HEK293T (cell line): Measurements from ENCODE around the gene UBE2L3.
"Not testable (repeated sequence)": the region's sequence is repeated elsewhere in the genome, so short reads cannot be mapped to it uniquely, and the experiment has no call there.

ENCODE experiments used
- CTCF ChIA-PET: fragments of 350-600 bp; formaldehyde crosslinking; extraction: SDS; loops from one replicate; lab custom pipeline; 2021; ENCODE audit warnings: antibody characterized with exemption, inconsistent platforms; lab: Yijun Ruan, JAX
- POLR2A ChIA-PET: fragments of 350-600 bp; formaldehyde crosslinking; extraction: SDS; loops from one replicate; lab custom pipeline; 2020; ENCODE audit warnings: antibody characterized with exemption, inconsistent platforms; lab: Yijun Ruan, JAX
- DNase-seq: peaks from one replicate; pipeline ENCODE4 v3.0.0; 2012; ENCODE audit warnings: mixed read lengths; ENCODE audit errors: extremely low spot score
- ARNT ChIP-seq: fragments of 450-650 bp; IDR thresholded peaks from 2 replicates; pipeline ENCODE4 v1.6.1; 2017; ENCODE audit warnings: mild to moderate bottlenecking
- BHLHE40 ChIP-seq: fragments of 450-650 bp; IDR thresholded peaks from 2 replicates; pipeline ENCODE4 v1.6.1; 2016; ENCODE audit warnings: mild to moderate bottlenecking, moderate library complexity, borderline replicate concordance
- CTBP1 ChIP-seq: fragments of 450-650 bp; IDR thresholded peaks from 2 replicates; pipeline ENCODE4 v1.6.1; 2016; ENCODE audit warnings: borderline replicate concordance
- ELF4 ChIP-seq: fragments of 450-650 bp; IDR thresholded peaks from 2 replicates; pipeline ENCODE4 v1.6.1; 2017; ENCODE audit warnings: antibody characterized with exemption
- FOXA1 ChIP-seq: fragments of 450-650 bp; IDR thresholded peaks from 2 replicates; pipeline ENCODE4 v1.6.1; 2016; ENCODE audit warnings: mild to moderate bottlenecking
- FOXK2 ChIP-seq: fragments of 450-650 bp; IDR thresholded peaks from 2 replicates; pipeline ENCODE4 v1.6.1; 2016; ENCODE audit warnings: mild to moderate bottlenecking
- FOXM1 ChIP-seq: fragments of 450-650 bp; IDR thresholded peaks from 2 replicates; pipeline ENCODE4 v1.6.1; 2017; ENCODE audit warnings: mild to moderate bottlenecking, borderline replicate concordance
- HDGF ChIP-seq: fragments of 450-650 bp; IDR thresholded peaks from 2 replicates; pipeline ENCODE4 v1.6.1; 2017; ENCODE audit warnings: antibody characterized with exemption, borderline replicate concordance
- L3MBTL2 ChIP-seq: fragments of 450-650 bp; conservative IDR thresholded peaks from 2 replicates; pipeline ENCODE4 v1.6.1; 2016; ENCODE audit warnings: mild to moderate bottlenecking
- LEF1 ChIP-seq: fragments of 450-650 bp; IDR thresholded peaks from 2 replicates; pipeline ENCODE4 v1.6.1; 2017; ENCODE audit warnings: mild to moderate bottlenecking, borderline replicate concordance
- NFRKB ChIP-seq: fragments of 450-650 bp; IDR thresholded peaks from 2 replicates; pipeline ENCODE4 v1.6.1; 2016; ENCODE audit warnings: mild to moderate bottlenecking, moderate library complexity
- SP1 ChIP-seq: fragments of 450-650 bp; IDR thresholded peaks from 2 replicates; pipeline ENCODE4 v1.6.1; 2017
- SUZ12 ChIP-seq: fragments of 450-650 bp; IDR thresholded peaks from 2 replicates; pipeline ENCODE4 v1.6.1; 2016; ENCODE audit warnings: mild to moderate bottlenecking
- TARDBP ChIP-seq: fragments of 450-650 bp; IDR thresholded peaks from 2 replicates; pipeline ENCODE4 v1.6.1; 2016
- ZNF384 ChIP-seq: fragments of 450-650 bp; IDR thresholded peaks from 2 replicates; pipeline ENCODE4 v1.6.1; 2016
- TF ChIP-seq, protein P1 (sequence below): fragments of 450-650 bp; IDR thresholded peaks from 2 replicates; pipeline ENCODE4 v1.6.1; 2016

UBE2L3 gene

DNA sequence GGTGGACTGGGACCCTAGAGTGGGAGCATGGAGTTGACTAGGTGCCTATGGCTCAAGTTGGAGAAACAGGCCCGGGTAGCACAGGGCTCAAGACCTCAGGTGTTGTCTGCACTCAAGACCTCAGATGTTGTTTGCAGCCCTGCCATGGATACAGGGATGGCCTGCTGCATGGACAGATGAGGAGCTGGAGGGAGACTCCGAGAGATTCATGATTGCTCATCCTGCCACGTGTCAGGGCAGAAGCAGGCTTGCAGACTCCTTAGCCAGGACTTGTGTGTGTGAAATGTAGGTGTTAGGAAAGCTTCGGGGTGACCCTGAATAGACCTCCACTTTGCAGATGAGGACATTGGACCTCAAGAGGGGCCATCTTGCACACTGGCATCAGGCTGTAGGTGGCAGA lies 66.0 kb downstream of the UBE2L3 start:
- ChIA-PET CTCF (interaction anchor here (1.2 kb wide), 1 partner anchor 9 kb away, joined by 6 read pairs; no protein-coding TSS in a partner anchor), POLR2A (interaction anchor here (1.8 kb wide), 1 partner anchor 9 kb away, joined by 7 read pairs; the partner anchor contains the start of gene SDF2L1)
- no peak for DNase-seq
- no peak for TF ChIP-seq TARDBP
- TF ChIP-seq, protein P1, sequence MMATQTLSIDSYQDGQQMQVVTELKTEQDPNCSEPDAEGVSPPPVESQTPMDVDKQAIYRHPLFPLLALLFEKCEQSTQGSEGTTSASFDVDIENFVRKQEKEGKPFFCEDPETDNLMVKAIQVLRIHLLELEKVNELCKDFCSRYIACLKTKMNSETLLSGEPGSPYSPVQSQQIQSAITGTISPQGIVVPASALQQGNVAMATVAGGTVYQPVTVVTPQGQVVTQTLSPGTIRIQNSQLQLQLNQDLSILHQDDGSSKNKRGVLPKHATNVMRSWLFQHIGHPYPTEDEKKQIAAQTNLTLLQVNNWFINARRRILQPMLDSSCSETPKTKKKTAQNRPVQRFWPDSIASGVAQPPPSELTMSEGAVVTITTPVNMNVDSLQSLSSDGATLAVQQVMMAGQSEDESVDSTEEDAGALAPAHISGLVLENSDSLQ: no peak
- TF ChIP-seq CTBP1: no peak

DNA sequence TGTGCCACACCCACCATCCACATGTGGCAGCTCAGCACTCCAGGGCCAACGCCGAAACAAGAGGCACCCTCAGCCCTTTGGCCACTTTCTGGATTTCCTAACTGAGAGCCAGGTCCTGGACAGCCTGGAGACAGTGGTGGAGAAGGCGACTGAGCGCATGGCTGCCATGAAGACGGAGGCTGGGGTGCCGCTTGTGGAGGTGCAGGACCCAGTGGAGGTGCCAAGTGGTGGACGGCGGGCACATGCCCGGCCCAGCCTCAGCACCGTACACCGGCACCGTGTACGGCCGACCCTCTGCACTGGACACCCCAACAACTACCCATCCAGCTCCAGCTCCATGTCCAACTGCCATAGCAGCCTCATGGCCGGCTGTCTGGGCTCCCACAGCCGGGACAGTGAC lies 66.6 kb downstream of the UBE2L3 start:
- TF ChIP-seq ELF4: no peak
- TF ChIP-seq TARDBP: no peak
- no peak for TF ChIP-seq FOXM1
- TF ChIP-seq LEF1: no peak
- no peak for TF ChIP-seq SUZ12
- no peak for TF ChIP-seq SP1
- no peak for TF ChIP-seq FOXA1
- no peak for TF ChIP-seq HDGF
- TF ChIP-seq FOXK2: no peak
- POLR2A ChIA-PET: interaction anchor here (1.8 kb wide), 1 partner anchor 8 kb away, joined by 7 read pairs; the partner anchor contains the start of gene SDF2L1
- CTCF ChIA-PET: interaction anchor here (0.7 to 1.2 kb wide), 2 partner anchors 9 to 186 kb away, joined by 3 to 6 read pairs; no protein-coding TSS in a partner anchor
- DNase-seq: no peak

DNA sequence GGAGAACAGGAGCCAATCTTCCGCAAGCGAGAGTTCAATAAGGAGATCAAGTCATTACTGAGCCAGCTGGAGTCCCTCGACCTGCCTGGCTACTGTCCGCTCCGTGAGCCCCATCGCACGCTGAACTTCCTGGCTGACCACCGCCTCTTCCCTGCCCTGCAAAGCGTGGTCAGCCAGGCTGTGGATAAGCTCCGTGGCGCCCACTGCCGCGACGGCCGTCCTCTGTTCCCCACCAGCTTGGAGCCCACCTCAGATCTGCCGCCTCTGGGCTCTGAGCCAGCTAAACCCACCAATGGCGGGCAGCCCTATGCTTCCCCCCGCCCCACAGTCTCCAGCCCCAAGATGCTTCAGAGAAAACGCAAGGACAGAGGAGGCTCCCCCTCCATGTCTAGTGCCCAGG lies 67.3 kb downstream of the UBE2L3 start:
- no peak for TF ChIP-seq FOXK2
- TF ChIP-seq BHLHE40: no peak
- no peak for TF ChIP-seq LEF1
- no peak for TF ChIP-seq TARDBP
- TF ChIP-seq SUZ12: no peak
- no peak for TF ChIP-seq CTBP1
- TF ChIP-seq FOXM1: no peak
- no peak for TF ChIP-seq SP1
- no peak for DNase-seq
- ChIA-PET CTCF (no interaction called here), POLR2A (interaction anchor here (1.8 kb wide), 1 partner anchor 8 kb away, joined by 7 read pairs; the partner anchor contains the start of gene SDF2L1)

DNA sequence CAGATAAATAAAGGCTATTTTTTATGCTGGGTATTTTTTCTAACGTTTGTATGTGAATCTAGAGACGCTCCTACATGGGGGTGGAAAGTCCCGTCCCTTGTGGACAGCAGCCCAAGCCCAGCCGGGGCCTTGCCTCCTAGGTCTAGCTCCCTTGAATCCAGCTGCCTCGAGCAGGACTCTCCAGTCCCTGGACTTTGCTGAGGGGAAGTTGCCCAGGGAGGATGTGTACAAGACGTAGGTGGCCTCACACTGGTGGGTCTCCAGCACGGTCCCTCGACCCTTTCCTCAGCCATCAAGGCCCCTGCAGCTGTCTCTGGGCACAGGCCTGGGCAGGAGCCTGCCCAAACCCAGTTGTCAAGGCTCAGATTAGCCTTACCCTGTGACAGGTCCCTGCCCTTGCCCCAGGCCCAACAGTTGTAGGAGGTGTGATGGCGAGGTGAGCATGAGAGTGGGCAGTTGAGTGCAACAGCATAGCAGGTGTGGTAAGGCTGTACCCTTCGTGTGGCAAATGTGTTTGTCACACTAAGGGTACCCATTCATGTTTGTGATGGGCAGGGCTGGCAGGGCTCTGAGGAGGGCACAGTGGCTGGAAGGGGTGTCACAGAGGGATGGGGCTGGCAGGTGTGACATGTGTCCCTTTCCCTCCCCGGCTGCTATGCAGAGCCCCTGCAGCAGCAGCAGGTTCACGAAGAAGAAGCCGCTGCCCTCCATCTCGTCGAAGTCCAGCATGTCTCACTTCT lies 68.4 kb downstream of the UBE2L3 start:
- no peak for TF ChIP-seq FOXK2
- TF ChIP-seq ZNF384: no peak
- no peak for TF ChIP-seq ARNT
- TF ChIP-seq NFRKB: no peak
- no peak for DNase-seq
- ChIA-PET POLR2A (no interaction called here), CTCF (interaction anchor here (1.3 kb wide), 1 partner anchor 11 kb away, joined by 3 read pairs; no protein-coding TSS in a partner anchor)

DNA sequence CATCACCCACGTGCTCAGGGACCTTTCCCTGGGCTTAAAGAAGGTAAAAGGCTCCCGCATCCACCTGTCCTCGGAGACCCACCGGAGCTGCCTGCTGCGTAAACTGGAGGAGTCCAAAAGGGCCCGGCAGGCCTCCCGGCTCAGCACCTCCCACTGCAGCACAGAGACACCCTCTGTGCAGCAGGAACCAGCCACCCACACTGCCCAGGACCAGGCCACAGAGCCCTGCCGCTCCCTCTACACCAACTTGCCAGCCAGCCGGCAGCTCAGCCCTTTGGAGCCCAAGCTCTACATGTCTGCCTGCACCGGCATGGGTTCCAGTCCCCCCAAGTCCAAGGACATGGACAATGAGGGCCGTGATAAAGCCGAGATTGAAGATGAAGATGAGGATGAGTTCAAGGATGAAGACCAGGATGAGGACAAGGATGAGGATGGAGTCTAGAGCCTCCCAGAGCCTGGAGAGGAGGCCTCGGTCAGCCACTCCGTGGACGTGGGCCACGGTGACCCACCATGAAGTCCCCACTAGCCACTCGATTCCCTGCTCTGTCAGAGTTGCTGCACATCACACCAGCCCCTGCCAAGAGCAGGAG lies 69.2 kb downstream of the UBE2L3 start:
- TF ChIP-seq NFRKB (no peak), CTBP1 (no peak), L3MBTL2 (no peak), ARNT (no peak), FOXK2 (no peak), TARDBP (no peak), HDGF (no peak), FOXA1 (no peak), ZNF384 (no peak), BHLHE40 (no peak), SP1 (no peak), FOXM1 (no peak), SUZ12 (no peak), LEF1 (no peak)
- TF ChIP-seq, protein P1: no peak
- CTCF ChIA-PET: interaction anchor here (1.1 to 1.3 kb wide), 2 partner anchors 8 to 10 kb away, joined by 3 to 4 read pairs; no protein-coding TSS in a partner anchor
- POLR2A ChIA-PET: no interaction called here
- DNase-seq: no peak

DNA sequence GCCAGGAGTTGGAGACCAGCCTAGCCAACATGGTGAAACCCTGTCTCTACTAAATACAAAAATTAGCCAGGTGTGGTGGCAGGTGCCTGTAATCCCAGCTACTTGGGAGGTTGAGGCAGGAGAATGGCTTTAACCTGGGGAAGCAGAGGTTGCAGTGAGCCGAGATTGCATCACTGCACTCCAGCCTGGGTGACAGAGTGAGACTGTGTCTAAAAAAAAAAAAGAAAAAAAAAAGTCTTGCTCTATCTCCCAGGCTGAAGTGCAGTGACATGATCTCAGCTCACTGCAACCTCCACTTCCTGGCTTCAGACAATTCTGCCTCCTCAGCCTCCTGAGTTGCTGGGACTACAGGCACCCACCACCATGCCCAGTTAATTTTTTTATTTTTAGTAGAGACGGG lies 69.9 kb downstream of the UBE2L3 start:
- ChIA-PET POLR2A (interaction anchor here (1.3 kb wide), 1 partner anchor 9 kb away, joined by 5 read pairs; no protein-coding TSS in a partner anchor), CTCF (interaction anchor here (1.1 to 1.3 kb wide), 2 partner anchors 8 to 9 kb away, joined by 3 to 4 read pairs; no protein-coding TSS in a partner anchor)
- not testable (repeated sequence) for DNase-seq

DNA sequence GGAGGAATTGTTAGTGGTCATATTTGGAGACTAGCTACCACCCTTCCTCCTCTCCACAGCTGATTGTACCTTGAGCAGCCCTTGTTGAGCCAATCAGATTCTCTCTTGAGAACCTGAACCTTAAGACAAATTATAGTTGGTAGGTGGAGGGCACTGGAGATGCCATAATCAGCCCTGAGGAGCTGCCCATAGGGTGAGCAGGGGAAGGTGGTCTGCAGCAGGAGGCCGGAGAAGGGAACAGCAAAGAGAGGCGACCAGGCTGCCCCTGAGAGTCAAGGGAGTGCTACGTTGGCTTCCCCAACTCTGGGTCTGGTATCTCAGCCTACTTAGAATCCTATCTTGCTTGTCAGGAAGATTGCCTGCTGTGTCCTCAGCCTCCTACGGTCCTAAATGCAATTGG lies 71.8 kb downstream of the UBE2L3 start:
- DNase-seq: no peak
- ChIA-PET POLR2A (no interaction called here), CTCF (interaction anchor here (0.6 to 1.3 kb wide), 2 partner anchors 10 kb away, joined by 7 to 8 read pairs; partner anchors contain the start of gene YDJC)
- TF ChIP-seq TARDBP: no peak
- TF ChIP-seq ARNT: no peak
- no peak for TF ChIP-seq HDGF
- TF ChIP-seq ZNF384: no peak
- TF ChIP-seq SUZ12: no peak
- TF ChIP-seq L3MBTL2: no peak
- no peak for TF ChIP-seq BHLHE40
- TF ChIP-seq CTBP1: no peak
- no peak for TF ChIP-seq FOXA1
- TF ChIP-seq NFRKB: no peak
- TF ChIP-seq, protein P1: no peak
- TF ChIP-seq FOXM1: no peak
- TF ChIP-seq SP1: no peak
- no peak for TF ChIP-seq LEF1
- no peak for TF ChIP-seq FOXK2
- TF ChIP-seq ELF4: no peak
